GM19023 (cell line): ENCODE measurements around the gene RAI14.
"Not testable (repeated sequence)": the region's sequence is repeated elsewhere in the genome, so short reads cannot be mapped to it uniquely, and the experiment has no call there.

Source experiments
- ATAC-seq: cut with Tn5 transposase; IDR thresholded peaks from one replicate; pipeline ENCODE4 v1.9.1; 2021; ENCODE audit warnings: mild to moderate bottlenecking, moderate library complexity; ENCODE audit not compliant: unreplicated experiment

RAI14 gene

DNA sequence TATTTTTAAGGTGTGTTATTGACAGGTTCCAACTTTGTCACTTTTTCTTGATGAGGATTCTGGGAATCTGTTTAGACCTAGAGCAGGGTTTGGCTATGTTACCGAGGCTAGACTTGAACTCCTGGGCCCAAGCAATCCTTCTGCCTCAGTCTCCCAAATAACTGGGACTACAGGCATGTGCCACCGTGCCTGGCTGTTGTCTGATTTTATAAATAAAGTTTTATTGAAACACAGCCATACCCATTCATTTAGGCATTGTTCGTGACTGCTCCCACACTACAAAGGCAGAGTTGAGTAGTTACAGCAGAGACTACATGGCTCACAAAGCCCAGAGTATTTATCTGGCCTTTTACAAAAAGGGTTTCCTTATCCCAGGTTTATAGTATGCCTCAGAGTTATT, 102.4 kb downstream of the RAI14 start:
- ATAC-seq: no peak

DNA sequence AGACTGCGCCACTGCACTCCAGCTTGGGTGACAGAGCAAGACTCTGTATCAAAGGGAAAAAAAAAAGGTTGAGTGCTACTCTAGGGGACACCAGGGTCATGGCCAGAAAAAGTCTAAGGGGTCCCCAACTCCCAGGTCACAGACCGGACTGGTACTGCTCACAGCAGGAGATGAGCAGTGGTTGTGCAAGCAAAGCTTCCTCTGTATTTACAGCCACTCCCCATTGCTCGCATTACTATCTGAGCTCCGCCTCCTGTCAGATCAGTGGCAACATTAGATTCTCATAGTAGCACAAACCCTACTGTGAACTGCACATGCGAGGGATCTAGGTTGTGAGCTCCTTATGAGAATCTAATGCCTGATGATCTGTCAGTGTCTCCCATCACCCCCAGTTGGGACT, 103.1 kb downstream of the RAI14 start:
- not testable (repeated sequence) for ATAC-seq

DNA sequence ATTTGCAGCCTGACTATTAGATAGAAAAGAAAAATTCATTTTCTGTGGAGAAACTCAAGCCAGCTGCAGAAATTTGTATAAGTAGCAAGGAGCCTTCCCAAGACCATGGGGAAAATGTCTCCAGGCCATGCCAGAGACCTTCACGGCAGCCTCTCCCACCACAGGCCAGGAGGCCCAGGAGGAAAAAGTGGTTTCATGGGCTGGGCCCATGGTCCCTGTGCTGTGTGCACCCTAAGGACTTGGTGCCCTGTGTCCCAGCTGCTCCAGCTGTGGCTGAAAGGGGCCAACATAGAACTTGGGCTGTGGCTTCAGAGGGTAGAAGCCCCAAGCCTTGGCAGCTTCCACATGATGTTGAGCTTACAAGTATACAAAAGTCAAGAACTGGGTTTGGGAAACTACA, 109.5 kb downstream of the RAI14 start:
- ATAC-seq: no peak

DNA sequence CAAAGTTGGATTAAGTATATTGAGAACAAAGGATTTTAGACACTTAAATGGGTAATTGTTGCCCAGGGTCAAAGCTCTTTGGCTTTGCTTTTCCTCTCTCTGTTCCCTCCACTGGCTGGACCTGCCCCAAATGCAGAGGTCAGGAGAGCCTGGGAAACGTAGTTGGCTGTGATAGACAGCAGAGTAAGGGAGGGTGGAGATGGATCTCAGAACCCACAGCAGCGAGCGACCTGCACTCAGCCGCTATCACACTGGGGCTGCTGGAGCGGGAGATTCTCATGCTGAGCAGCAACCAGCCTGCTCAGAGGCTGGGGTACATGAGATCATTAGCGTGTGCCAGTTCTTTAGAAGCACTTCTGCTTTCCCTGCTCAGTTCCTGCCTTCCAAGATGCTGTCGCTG, 111.1 kb downstream of the RAI14 start:
- ATAC-seq: no peak

DNA sequence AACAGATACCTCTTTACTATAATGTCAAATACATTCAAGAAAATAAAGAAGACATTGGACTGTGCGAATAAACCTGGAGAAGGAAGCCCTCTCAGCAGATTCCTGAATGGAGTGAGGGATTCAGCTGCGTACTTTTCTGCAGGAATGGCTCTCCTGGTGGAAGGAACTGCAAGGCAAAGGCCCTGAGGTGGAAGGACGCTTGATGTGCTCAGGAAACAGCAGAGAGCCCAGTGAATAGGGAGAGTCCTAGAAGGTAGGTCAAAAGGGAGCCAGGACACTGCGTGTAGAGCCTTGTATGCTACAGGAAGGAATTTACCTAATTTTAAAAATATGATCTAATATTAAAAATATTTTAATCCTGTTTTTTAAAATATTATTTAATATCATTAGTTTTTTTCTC, 114.4 kb downstream of the RAI14 start:
- ATAC-seq: no peak

DNA sequence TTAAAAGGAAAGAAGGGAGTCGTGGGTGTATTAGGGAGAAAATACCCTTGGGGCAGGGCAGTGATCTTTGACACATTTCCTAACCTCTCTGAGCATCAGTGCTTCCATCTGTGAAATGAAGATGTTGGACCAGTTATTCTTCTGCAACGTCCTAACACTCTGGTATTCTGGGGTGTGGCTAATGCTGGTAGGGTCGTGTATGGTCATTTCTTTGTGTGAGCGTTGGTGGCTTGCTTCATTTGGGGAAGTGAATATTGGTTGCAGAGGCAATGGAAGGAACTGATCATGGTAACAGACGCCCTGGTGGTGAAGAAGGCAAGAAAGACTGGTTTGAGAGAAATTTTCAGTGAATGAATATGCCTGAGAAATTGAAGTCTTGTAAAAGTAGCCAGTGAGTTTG, 114.9 kb downstream of the RAI14 start:
- no peak for ATAC-seq

DNA sequence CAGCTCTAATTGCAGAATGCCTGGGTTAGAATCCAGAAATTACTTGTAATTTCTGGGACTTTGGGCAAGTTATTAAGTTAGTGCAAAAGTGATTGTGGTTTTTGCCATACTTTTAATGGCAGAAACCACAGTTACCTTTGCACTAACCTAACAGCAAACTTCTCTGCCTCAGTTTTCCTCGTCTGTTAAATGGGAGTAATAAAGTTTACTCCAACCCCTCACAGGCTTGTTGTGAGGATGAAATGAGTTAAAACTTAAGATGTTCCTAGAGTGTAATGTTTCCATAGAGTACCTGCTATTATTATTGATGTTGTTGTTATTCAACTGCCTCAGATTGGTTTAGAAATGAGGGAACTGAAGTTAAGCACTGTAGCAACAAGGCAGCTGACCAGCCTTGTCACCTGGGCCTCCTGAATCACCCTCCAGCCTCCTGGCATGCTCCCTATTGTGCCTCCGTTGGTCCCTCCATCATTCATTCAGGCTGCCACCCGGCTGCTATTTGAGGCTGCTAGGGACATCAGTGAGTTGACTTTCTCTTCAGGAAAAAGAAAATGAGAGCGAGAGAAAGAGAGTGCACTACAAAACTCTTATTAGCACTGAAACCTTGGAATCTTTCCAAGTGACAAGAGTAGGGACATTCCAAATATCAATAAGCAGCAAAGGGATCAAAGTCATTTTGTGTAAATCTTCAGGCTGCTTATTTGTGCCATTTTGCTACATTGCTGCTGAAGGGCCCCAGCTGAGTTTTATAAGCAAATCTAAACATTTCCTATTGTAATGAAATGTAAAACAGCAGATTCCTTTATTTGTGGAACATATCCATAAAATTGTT, 116.4 kb downstream of the RAI14 start:
- ATAC-seq: no peak

DNA sequence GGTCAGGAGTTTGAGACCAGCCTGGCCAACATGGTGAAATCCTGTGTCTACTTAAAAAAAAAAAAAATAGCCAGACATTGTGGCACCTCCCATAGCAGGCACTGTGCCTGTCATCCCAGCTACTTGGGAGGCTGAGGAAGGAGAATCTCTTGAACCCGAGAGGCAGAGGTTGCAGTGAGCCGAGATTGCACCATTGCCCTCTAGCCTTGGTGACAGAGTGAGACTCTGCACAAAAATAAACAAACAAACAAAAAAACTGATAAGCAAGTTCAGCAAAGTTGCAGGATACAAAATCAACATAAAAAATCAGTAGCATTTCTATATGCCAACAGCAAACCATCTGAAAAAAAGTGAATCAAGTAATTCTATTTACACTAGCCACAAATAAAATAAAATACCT, 118.0 kb downstream of the RAI14 start:
- no peak for ATAC-seq

DNA sequence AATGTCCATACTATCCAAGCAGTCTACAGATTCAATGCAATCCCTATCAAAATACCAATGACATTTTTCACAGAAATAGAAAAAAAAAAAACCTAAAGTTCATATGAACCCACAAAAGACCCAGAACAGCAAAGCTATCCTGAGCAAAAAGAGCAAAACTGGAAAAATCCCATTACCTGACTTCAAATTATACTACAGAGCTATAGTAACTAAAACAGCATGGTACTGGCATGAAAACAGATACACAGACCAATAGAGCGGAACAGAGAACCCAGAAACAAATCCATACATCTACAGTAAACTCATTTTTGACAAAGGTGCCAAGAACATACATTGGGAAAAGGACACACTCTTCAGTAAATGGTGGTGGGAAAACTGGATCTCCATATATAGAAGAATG, 118.5 kb downstream of the RAI14 start:
- ATAC-seq: not testable (repeated sequence)

DNA sequence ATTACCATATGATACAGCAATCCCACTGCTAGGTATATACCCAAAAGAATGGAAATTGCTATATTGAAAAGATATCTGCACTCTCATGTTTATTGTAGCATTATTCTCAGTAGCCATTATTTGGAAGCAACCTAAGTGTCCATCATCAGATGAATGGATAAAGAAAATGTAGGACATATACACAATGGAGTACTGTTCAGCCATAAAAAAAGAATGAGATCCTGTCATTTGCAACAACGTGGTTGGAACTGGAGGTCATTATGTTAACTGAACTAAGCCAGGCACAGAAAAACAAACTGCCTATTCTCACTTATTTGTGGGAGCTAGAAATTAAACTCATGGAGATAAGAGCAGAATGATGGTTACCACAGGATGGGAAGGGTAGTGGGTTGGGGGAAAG, 119.8 kb downstream of the RAI14 start:
- ATAC-seq: no peak

DNA sequence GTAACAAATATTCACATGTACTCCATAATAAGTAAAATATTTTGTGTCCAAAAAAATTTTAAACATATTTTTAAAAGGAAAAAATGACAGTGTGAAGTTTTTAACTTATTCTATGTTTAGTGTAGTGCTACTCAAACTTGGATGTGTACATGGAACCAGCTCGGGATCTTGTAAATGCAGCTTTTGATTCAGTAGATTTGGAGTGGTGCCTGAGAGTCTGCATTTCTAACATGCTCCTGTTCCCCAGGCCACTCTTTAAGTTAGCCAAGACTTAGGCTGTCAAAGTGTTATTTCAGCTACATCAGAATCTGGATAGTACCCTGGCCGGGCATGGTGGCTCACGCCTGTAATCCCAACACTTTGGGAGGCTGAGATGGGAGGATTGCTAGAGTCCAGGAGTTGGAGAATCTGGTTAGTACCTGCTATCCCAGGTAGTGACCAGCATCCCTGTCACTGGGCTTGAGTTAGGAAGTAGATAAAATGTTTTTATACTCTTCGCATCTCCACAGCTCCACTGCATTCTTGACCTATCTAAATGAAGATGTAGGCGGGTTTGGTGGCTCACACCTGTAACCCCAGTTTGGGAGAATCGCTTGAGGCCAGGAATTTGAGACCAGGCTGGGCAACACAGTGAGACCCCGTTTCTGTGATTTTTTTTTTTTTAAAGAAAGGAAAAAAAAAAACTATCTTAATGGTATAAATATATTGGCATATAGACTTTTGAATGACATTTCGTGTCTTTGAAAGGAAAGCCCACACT, 122.1 kb downstream of the RAI14 start:
- ATAC-seq: no peak

DNA sequence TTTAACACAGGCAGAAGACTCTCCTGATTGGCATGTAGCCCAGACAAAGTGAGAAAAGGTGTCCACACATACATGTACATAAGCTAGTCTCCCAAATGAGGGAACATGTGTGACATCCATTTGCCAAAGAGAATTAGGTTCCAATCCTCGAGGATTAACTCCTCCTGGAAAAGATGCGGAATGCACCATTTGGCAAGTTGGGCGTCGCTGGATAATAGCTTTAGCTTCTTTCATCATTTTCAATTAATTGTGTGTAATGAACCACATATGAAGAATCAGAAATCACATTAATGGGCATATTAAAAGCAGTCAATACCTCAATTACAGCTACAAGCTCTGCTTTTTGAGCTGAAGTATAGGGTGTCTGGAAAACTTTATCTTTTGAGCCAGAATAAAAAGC, 127.8 kb downstream of the RAI14 start:
- not testable (repeated sequence) for ATAC-seq

DNA sequence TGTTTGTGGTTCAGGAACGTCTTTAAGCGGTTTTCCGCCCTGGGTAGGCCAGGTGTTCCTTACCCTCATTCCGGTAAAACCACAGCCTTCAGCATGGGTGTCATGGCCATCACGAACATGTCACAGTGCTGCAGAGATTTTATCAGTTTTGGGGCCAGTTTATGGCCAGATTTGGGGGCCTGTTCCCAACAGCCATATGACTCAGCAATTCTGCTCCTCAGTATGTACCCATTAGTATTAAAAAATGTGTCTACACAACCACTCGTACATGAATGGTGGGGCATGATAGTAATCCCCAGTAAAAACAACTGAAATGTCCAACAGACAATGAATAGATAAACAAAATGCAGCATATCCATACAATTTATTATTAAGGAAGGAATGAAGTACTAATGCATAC, 130.9 kb downstream of the RAI14 start:
- no peak for ATAC-seq

DNA sequence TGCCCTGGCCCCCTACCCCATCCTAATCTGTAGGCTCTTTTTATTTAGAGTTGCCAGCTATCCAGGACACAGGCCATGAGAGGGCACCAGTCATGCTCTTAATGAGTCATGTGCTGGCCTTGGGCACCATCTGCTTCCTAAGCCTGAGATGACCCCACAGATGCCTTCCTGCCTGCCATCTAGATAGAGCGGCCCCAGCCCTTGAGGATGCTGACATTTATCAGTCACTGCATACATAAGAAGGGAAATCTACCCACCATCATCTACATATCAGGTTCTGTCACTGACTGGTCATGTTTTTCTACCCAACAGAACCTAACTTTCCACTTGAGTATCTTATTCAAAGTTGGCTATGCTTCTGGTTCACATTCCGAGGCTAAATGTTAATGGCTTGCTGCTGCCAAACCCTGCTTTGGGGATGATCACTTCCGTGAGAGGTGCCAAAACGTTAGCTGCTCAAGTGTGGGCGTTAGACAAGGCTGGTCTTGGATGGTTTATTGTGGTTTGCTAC, 132.9 kb downstream of the RAI14 start:
- ATAC-seq: no peak

DNA sequence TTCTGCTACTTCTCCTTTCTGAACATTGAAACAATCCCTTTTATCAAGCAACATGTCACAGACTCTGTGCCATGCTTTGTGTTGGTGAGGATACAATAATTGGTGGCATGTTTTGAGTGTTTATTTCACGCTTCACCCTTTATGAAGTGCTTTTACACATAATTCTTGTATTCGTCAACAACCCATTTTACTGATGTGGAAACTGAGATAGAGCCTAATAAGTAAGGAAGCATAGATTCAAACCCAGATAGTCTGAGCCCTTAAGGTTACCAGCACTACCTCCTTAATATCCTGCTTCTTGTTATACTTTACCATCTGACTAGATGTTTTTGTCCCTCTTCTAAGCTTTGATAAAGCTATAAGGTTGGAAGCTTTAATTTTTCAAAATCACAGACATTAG, 133.5 kb downstream of the RAI14 start:
- ATAC-seq: no peak

DNA sequence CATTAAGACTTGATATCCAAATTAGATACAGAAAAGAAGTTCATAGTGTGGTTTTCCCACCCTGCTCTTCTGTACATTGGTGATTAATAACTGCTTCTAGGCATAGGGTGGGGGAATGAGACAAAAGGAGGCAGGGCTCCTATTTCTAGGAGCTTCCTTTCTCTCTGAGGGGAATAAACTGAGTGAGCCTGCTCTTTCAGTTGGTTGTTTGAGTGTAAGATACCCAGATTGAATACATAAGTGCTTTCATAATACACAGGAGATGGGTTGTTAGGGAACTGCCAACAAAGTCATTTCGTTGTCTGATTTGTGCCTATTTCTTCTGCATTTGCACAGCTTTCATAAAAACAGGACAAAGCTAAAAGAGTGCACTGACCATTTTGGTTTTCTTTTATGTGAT, 133.9 kb downstream of the RAI14 start:
- no peak for ATAC-seq

DNA sequence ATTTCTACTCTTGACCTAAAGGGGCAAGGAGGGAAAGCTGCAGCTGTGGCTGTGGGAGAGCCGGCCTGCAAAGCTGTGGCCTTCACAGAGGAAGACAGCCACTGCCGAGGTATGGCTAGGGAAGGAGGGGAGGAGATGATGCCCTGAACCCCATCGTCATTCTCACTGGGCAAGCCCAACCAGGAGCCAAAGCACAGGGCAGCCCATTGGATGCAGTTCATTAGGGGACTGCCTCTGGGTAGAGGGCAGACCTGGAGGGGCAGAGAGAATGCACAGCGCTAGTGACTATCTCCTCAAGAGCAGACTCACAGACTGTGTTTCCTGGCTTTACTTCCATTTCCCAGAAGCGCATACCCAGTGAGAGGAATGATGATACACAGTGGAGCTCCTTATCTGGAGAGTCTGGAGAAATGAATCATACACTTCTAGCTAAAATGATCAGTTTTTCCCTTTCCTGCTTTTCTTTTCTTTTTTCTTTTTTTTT, 135.7 kb downstream of the RAI14 start:
- ATAC-seq: no peak

DNA sequence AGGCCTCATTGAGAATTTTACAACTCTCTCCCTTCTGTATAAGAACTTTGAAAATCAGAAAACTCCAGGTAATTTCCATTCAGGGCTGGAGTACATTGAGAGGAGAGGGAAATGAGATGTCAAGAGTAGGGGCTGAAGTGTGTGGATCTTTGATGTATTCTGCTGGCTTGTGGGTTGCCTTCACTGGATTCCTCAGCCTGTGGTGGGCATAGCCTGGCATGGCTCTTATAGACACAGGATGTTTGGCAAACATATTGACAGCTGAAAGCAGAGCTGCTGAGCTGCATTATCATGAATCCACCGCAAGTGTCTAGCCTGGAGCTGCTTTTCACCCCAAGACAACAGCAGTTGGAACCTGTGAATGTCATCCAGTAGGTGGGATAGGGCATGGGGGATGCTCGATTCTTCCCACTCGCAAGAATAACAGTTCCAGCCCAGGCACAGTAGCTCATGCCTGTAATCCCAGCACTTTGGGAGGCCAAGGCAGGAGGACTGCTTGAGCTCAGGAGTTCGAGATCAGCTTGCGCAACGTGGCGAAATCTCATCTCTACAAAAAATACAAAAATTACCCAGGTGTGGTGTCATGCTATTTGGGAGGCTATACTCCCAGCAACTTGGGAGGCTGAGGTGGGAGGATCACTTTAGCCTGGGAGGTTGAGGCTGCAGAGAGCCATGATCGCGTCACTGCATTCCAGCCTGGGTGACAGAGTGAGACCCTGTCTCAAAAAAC, 146.9 kb downstream of the RAI14 start:
- no peak for ATAC-seq

DNA sequence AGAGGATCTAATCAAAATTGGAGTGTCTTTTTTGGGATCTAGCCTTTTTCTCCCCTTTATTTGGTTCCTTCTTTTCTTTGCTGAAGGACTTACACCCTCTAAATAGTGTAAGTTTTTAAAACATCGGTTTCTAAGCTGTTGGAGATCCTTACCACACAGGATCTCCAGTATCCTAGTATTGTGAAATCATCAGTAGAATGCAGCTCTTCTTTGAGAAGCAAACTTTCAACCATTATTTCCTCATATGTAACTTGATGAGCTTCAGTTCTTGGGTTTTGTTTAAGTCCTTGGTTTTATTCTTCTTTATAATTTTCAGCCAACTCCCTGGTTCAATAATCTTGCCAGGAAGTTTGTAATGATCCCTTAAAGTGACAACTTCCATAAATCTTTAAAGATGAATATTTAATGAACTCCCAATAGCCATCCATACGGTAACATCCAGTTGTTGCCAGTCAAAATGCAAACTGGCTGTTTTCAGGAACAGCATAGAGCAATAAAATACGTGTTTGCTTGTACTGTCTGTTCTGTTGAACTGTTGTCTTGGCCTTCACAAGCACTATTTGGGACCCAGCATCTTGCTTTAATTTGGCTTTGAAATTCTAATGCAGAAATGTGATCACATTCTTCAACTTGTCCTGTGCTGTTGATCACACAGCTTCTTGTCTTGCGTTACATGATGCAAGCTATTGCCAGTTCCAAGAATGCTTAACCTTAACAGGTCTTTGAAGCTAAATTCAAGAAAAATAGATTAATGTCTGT, 148.0 kb downstream of the RAI14 start:
- ATAC-seq: no peak

DNA sequence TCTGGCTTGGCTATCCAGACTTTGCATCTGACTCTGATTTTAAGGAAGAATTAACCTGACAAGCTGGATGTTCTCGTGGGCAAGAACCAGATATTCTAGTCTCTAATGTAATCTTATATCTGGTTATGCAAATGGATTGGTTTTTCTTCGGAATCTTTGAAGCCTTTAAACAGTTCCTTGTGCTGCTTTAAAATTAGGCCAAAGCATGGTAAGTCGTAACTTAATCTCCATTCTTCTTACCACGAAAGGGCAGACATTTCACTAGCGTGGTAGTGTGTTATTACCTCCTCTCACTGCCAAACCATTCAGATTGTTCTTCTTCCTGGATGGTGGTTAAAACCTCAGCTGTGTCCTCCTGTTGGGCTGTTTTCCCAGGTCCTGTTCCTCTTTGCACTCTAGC, 148.8 kb downstream of the RAI14 start:
- no peak for ATAC-seq

DNA sequence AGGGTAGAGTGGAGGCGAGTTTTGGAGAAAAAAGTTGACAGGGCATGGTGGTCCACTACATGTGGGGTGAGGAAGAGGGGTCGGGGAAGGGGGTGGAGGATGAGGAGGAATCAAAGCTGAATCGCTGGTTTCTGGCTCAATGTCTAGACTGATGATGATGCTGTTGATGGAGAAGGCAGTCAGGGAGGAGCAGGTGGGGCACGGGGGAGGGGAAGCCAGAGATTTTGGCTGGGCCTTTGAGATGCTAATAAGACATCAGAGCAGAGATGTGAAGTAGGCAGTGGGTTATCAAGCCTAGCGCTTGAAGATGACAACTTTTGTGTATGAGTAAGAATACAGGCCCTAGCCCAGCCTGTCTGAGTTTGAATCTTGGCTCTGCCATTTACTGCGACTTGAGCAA, 150.4 kb downstream of the RAI14 start:
- no peak for ATAC-seq
